Lower lobe of right lung (tissue), 2 donors: ENCODE data around the gene STK39. TPM values are rescaled to one million over a fixed set of nuclear protein-coding genes. Genes with fewer than 3 reads are reported as not detected.

Experiments
- ATAC-seq, 2 donors: fragments of 200-7000 bp; cut with Tn5 transposase; one replicate each; pipeline ENCODE4 v1.9.1; 2020 to 2022; ENCODE audit warnings: mild to moderate bottlenecking in 2 of 2, moderate library complexity in 2 of 2
- DNase-seq: peaks from one replicate; pipeline ENCODE4 v3.0.0-alpha.2; 2020
- H3K27ac ChIP-seq: fragments of 200-600 bp; one replicate; pipeline ENCODE4 v1.8.0; 2022
- H3K27me3 ChIP-seq: fragments of 200-600 bp; one replicate; pipeline ENCODE4 v1.8.0; 2022; ENCODE audit warnings: low read depth
- H3K36me3 ChIP-seq: fragments of 200-600 bp; one replicate; pipeline ENCODE4 v1.8.0; 2022; ENCODE audit warnings: mild to moderate bottlenecking
- H3K4me1 ChIP-seq: fragments of 200-600 bp; one replicate; pipeline ENCODE4 v1.8.0; 2022
- H3K4me3 ChIP-seq: fragments of 200-600 bp; one replicate; pipeline ENCODE4 v1.8.0; 2022; ENCODE audit warnings: mild to moderate bottlenecking
- H3K9me3 ChIP-seq: fragments of 200-600 bp; one replicate; pipeline ENCODE4 v1.8.0; 2022
- intact Hi-C: fragments of 100-400 bp; cut with DNase I; formaldehyde crosslinking; loops from one replicate; pipeline ENCODE4 v1.11.0; 2022
- total RNA-seq: library from RNA; stranded (reverse); fragmentation: NEBNext Ultra II Directional; extraction: Animal tissue kit (Norgen Biotek cat#: 25700); gene quantifications from one replicate; pipeline ENCODE4 v1.2.1, GENCODE V29; 2021
- TF ChIP-seq, protein P1 (sequence below): fragments of 200-600 bp; IDR thresholded peaks from one replicate; pipeline ENCODE4 v1.8.0; 2022; ENCODE audit warnings: antibody characterized with exemption, mild to moderate bottlenecking
- donor health status: DM: no; HTN: yes; CAD: no; lungs with severe emphysema.

The STK39 gene
- total RNA-seq, 1 donor from 2014 or later: 12.6 TPM

DNA sequence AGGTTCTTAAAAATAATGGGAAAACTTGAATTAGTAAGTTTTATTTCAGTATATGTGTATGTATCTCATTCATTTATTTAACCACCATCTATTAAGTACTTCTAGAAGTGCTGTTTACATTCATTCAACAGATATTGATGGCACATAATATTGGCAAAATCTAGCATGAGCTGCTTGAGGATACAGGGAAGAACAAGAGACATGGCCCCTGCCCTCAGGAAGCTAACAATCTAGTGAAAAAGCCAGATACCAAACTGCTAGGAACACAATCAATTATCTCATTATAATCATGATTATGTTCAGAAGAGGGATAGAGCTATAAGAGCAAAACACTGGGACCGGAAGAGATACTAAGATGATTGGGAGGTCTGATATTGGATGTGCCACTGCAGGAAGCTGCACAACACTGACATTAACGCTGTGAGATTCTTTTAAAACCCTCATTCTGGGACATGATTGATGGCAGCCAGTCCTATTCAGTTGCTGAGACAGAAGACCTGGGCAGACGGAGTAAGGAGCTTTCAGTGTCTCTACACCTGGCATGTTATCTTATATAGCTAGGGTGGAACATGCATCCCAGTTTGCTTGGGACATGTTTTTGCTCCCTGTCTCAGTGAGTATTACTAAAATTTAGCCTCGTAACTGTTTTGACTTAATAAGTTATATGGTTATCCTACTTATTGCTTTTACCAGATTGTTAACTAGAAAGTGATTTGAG lies 314.1 kb downstream of the STK39 start:
- intact Hi-C loops: no loop called here
- no peaks in the 10 kb centered on the region for H3K27me3 ChIP-seq
- no peak for DNase-seq
- no peak overlapping the region for H3K27ac ChIP-seq
- no peaks in the 10 kb centered on the region for H3K36me3 ChIP-seq
- no peaks in the 10 kb centered on the region for H3K4me1 ChIP-seq
- no peak for ATAC-seq
- H3K9me3 ChIP-seq: no peaks in the 10 kb centered on the region
- H3K4me3 ChIP-seq: no peak overlapping the region
- TF ChIP-seq, protein P1, sequence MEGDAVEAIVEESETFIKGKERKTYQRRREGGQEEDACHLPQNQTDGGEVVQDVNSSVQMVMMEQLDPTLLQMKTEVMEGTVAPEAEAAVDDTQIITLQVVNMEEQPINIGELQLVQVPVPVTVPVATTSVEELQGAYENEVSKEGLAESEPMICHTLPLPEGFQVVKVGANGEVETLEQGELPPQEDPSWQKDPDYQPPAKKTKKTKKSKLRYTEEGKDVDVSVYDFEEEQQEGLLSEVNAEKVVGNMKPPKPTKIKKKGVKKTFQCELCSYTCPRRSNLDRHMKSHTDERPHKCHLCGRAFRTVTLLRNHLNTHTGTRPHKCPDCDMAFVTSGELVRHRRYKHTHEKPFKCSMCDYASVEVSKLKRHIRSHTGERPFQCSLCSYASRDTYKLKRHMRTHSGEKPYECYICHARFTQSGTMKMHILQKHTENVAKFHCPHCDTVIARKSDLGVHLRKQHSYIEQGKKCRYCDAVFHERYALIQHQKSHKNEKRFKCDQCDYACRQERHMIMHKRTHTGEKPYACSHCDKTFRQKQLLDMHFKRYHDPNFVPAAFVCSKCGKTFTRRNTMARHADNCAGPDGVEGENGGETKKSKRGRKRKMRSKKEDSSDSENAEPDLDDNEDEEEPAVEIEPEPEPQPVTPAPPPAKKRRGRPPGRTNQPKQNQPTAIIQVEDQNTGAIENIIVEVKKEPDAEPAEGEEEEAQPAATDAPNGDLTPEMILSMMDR: no peak

DNA sequence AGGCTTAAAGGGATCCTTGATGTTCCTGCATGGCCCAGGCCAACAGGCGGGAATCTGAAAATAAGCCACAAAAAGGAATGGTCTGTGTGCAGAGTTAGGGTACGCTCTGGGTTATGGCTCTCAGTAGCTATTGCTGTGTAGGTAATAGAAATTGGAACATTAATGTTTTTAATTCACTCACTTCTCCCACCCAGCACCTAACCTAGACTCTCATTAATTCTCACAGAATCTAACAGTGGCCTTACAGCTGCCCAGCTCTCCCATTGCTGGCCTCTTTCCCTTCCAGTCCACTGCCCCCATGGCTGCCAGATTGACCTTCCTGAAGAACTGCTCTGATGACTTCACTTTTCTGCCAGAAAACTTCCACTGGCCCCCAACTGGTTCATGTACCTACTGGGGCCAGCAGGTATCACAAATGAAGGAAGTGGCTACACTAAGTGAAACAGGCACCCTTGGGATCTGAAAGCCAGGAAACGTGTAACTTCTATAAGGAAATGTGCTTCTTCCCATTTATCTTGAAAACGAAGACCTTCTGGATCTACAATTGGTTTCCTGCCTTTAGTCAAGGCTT lies 315.2 kb downstream of the STK39 start:
- TF ChIP-seq, protein P1: no peak
- no peaks in the 10 kb centered on the region for H3K4me1 ChIP-seq
- H3K27me3 ChIP-seq: no peaks in the 10 kb centered on the region
- DNase-seq (no peak), ATAC-seq (no peak)
- H3K36me3 ChIP-seq: no peaks in the 10 kb centered on the region
- H3K9me3 ChIP-seq: no peaks in the 10 kb centered on the region
- H3K4me3 ChIP-seq: no peak overlapping the region
- no peak overlapping the region for H3K27ac ChIP-seq
- intact Hi-C loops: no loop called here

DNA sequence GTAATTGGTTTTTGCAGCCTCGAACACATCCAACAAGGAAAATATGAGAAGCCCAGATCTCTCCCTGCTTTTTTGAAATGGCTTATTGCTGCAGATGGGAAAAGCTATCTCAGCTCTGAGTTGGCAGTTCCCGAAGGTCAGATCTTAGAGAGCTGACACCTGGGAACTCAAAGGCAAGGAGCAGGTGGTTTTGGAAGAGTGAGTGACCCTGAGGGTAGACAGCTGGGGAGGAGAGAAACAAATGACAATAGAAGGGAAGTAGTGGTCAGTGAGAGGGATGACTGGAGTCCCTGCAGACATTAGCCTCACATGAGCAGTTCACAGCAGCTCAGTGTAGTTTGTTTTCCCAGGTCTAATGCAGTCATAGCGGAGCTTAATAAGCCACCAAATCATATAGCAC lies 317.9 kb downstream of the STK39 start:
- H3K27me3 ChIP-seq: no peaks in the 10 kb centered on the region
- no peaks in the 10 kb centered on the region for H3K9me3 ChIP-seq
- H3K27ac ChIP-seq: no peak overlapping the region
- H3K36me3 ChIP-seq: no peaks in the 10 kb centered on the region
- DNase-seq (no peak), ATAC-seq (no peak)
- H3K4me1 ChIP-seq: no peaks in the 10 kb centered on the region
- TF ChIP-seq, protein P1: no peak
- H3K4me3 ChIP-seq: no peak overlapping the region
- intact Hi-C loops: no loop called here

DNA sequence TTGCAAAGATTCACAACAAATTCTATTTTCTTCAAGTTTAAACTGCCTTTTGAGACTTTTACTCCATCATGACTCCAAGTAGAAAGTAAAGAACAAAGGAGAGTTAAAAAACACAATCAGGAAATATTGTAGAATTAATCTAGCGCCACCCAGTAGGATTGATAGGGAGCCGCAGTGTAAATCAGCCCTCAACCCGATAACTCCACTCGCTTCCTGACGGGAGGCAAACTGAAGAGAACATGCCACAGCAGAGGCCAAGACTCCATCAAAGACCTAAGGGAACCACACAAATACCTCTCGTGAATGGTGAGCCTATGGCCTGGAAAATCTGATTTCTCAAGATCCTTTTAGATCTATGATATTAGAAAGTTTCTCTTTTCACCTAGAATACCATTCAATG lies 319.0 kb downstream of the STK39 start:
- TF ChIP-seq, protein P1: no peak
- Histone ChIP-seq H3K9me3 (no peaks in the 10 kb centered on the region), H3K27ac (no peak overlapping the region), H3K27me3 (no peaks in the 10 kb centered on the region), H3K4me3 (no peak overlapping the region), H3K36me3 (no peaks in the 10 kb centered on the region), H3K4me1 (no peaks in the 10 kb centered on the region)
- intact Hi-C loops: no loop called here
- ATAC-seq (no peak), DNase-seq (no peak)

DNA sequence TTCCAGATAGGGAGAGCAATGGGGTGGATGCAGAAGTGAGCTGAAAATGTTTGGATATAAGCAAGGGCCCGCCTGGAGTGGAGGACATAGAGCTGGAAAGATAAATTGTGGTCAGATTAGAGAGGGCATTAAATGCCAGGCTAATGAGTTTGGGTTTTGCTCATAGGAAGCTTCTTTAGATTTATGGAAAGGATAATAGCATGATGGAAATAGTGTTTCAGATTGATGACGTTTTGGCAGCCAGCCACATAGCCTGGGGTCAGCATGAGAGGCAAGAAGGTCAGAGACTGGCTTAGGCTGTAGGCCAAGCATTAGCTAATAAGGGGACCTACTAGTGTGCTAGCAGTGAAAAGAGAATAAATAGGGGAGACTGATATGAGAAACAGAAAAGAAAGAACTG lies 321.6 kb downstream of the STK39 start:
- intact Hi-C loops: no loop called here
- Histone ChIP-seq H3K4me1 (no peaks in the 10 kb centered on the region), H3K27ac (no peak overlapping the region), H3K9me3 (no peaks in the 10 kb centered on the region), H3K27me3 (no peaks in the 10 kb centered on the region), H3K36me3 (no peaks in the 10 kb centered on the region), H3K4me3 (no peak overlapping the region)
- DNase-seq: no peak
- TF ChIP-seq, protein P1: no peak
- ATAC-seq: no peak
